GM19467 (cell line): ENCODE results near the gene ZNF814.
"Not testable (repeated sequence)": the region's sequence is repeated elsewhere in the genome, so short reads cannot be mapped to it uniquely, and the experiment has no call there.

ENCODE experiments used
- ATAC-seq: cut with Tn5 transposase; IDR thresholded peaks from one replicate; pipeline ENCODE4 v1.9.1; 2021; ENCODE audit warnings: mild to moderate bottlenecking, moderate library complexity; ENCODE audit not compliant: unreplicated experiment

Gene ZNF814

GRCh38 chr19:57888560-57889231 is at the start of gene ZNF814:
Gene ZNF814, minus strand, starts transcription at chr19:57889037. Its CDS starts 235 bp downstream, at chr19:57888802.
- peak; percentile 56 for ATAC-seq

GRCh38 chr19:57935731-57936130 is 46.9 kb upstream of the ZNF814 start:
- no peak for ATAC-seq

- ATAC-seq = no peak
Observed at GRCh38 chr19:57934820-57935665, 46.2 kb upstream of the ZNF814 start, which contains the start of gene ZNF418. Gene ZNF418, minus strand, starts transcription at chr19:57935402. Its CDS starts 1,580 bp downstream, at chr19:57933822.

GRCh38 chr19:57927587-57927986 is 38.8 kb upstream of the ZNF814 start:
- ATAC-seq = no peak

- peak; percentile 98 for ATAC-seq
Observed at GRCh38 chr19:57916168-57916995, 27.5 kb upstream of the ZNF814 start, which contains the start of gene ZNF417. Gene ZNF417, minus strand, starts transcription at chr19:57916592. Its CDS starts 181 bp downstream, at chr19:57916411.

- no peak for ATAC-seq
Observed at GRCh38 chr19:57914531-57914930, 25.7 kb upstream of the ZNF814 start.

GRCh38 chr19:57907394-57907793 is 18.6 kb upstream of the ZNF814 start:
- ATAC-seq = no peak

GRCh38 chr19:57905258-57905657 is 16.4 kb upstream of the ZNF814 start:
- no peak for ATAC-seq

- no peak for ATAC-seq
Observed at GRCh38 chr19:57903618-57904184, 14.9 kb upstream of the ZNF814 start.

GRCh38 chr19:57900311-57900710 is 11.5 kb upstream of the ZNF814 start:
- ATAC-seq = no peak

- not testable (repeated sequence) for ATAC-seq
Observed at GRCh38 chr19:57890706-57891105, 1.9 kb upstream of the ZNF814 start.

GRCh38 chr19:57888107-57888559 is 704 bp downstream of the ZNF814 start:
- no peak for ATAC-seq

GRCh38 chr19:57887195-57887941 is 1.5 kb downstream of the ZNF814 start:
- no peak for ATAC-seq

- ATAC-seq = no peak
Observed at GRCh38 chr19:57886046-57886445, 2.8 kb downstream of the ZNF814 start.

GRCh38 chr19:57873883-57874799 is 14.7 kb downstream of the ZNF814 start:
- not testable (repeated sequence) for ATAC-seq

- ATAC-seq = no peak
Observed at GRCh38 chr19:57872450-57872849, 16.4 kb downstream of the ZNF814 start.

- no peak for ATAC-seq
Observed at GRCh38 chr19:57870225-57870624, 18.6 kb downstream of the ZNF814 start.

GRCh38 chr19:57869655-57870054 is 19.2 kb downstream of the ZNF814 start:
- not testable (repeated sequence) for ATAC-seq
